Right renal pelvis (tissue), 4 donors: ENCODE data around the gene PEAK3. TPM values are rescaled to one million over a fixed set of nuclear protein-coding genes. Genes with fewer than 3 reads are reported as not detected.

Experiments
- DNase-seq, 4 donors: peaks; one replicate each; pipeline ENCODE4 v3.0.0-alpha.2; 2013; ENCODE audit warnings: low read depth in 4 of 4, low spot score in 3 of 4, missing footprints in 1 of 4
- polyA plus RNA-seq, 4 donors: library from polyadenylated mRNA; unstranded; fragments of 120-200 nt; gene quantifications; one replicate each; pipeline ENCODE4 v1.2.1, GENCODE V29; 2013; ENCODE audit not compliant: insufficient read length in 4 of 4

Gene PEAK3
- polyA plus RNA-seq, 4 donors = 0.06 to 0.08 (median 0.06) TPM; not detected in 1

DNA sequence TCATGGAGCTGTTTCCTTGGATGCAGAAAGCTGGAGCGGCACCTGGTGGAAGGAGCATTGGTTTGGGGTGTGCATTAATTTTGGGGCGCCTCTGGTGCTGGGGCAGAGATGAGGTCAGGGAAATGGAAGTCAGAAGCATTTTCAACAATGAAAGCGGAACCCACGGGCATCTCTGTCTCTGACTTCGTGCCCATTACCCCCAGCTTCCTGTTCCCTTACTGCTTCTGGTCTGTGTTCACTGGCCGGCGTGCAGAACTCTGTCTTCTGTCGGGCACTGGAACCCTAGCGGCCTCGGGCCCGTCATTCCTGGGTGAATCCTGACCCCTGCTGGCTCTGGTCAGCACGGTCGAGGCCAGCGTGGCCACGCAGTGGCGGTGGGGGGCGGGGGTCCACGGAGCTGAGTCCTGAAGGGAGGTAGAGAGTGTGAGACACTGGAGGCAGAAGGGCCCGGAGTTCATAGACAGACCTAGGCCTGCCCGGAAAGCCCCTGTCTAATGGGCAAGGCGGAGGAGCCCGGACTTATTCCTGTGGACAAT, 33.9 kb upstream of the PEAK3 start:
- DNase-seq = no peak

DNA sequence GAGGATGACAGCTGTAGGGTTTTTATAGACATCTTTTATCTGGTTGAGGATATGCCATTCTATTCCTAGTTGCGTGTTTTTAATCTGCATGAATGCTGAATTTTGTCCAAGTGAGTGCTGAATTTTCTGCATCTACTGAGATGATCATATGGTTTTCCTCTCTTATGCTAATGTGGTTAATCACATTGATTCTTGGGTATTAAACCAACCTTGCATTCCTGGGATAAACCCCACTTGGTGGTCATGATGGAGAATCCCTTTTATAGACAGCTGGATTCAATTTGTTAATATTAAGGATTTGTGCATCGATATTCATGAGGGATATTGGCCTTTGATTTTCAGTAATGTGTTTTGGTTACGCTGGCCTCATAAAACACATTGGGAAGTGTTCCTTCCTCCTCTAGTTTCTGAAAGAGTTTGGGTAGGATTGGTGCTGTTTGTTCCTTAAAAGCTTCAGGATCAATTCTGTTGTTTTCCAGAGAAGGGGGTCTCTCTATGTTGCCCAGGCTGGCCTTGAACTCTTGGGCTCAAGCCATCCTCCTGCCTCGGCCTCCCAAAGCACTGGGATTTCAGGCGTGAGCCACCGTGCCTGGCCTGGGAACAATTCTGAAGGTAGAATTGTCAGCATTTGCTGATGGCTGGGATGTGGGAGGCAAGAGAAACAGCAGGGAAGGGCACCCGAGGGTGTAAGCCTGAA, 33.3 kb upstream of the PEAK3 start:
- DNase-seq = no peak

DNA sequence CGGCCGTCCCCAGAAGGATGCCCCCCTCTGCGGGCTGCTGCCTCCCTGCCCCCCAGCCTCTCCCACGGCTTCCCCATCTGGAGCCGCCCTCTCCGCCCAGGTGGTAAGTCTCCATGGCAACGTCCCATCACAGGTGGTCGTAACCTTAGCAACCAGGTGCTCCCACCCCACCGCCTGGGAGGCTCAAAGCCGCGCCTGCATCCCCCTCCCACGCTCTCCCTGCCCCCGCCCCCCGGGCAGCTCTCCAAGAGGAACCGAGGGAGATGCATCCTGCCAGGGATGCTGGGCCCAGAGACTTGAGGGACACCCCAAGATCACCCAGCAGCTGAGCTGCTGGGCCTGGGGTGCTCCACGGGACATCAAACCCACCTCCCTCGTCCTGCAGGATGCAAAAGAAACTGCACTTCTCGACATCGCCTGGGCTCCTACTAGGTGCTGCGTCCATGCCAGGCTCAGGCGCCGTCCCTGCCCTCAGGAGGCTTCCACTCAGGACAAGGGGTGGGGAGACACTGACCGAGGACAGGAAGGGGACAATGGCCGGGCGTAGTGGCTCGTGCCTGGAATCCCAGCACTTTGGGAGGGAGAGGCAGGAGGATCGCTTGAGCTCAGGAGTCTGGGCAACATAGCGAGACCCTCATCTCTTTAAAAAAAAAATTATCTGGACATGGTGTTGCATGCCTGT, 31.0 kb upstream of the PEAK3 start:
- no peak for DNase-seq

DNA sequence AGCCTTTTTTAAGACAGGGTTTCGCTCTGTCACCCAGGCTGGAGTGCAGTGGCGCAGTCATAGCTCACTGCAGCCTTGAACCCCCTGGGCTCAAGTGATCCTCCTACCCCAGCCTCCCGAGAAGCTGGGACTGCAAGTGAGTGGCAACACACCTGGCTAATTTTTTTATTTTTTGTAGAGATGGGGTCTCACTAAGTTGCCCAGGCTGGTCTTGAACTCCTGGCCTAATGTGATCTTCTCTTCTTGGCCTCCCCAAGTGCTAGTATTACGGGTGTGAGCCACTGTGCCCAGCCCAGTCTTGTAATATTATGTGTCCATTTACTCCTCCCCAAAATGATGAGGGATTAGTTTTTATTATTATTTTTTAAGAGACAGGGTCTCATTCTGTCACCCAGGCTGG, 29.1 kb upstream of the PEAK3 start:
- DNase-seq = no peak

DNA sequence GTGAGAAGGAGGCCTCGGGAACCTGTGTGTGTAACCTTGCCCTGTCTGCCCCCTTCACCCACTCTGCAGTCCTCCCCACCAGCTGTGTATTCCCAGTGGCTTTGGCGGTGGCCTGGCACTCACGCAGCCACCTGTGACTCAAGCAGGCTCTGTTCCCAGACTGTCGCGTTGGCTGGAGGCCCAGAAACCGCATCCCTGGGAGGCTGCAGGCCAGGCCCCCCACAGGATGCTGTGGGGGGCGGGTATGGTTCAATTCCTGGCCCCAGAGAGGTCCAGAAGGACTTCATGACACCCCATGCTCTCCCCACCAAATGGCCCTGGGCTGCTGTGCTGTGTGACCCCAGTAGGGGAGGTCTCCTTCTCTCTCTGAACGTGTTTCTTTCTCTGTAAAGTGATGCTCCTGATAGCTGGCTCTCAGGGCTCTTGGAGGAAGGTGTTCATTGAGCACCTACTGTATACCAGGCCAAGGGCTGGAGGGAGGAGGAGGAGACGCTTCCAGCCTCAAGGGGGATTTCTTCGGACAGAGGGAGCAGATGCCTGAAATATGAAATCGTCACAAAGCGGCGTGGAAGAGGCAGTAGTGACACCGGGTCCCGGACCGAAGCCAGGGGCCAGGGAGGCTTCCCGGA, 27.9 kb upstream of the PEAK3 start:
- no peak for DNase-seq

DNA sequence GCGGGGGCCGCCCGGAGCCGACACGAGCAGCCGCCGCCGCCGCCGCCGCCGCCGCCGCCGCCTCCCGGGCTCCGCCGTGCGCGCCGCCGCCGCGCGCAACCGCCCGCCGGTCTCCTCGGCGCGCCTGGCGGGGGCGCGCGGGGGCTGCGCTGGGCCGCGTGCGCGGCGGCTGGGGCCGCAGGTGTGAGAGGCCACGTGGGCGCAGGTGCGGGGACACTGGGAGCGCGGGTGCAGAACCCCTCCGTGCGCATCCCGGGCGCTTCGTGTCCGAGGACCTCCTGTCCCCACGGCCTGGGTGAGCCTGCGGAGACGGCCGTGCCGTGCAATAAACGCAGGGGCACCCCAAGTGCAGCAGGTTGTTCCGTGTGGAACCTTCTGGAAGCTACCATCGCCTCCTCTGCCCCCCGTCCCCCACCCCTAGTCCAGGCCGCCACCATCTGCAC, 26.2 kb upstream of the PEAK3 start, which contains the start of gene LINGO3:
Gene LINGO3 (minus strand): TSS at position 41 of the 443 bp plus-strand sequence. CDS start 16,378 bp downstream, outside the sequence.
- no peak for DNase-seq

DNA sequence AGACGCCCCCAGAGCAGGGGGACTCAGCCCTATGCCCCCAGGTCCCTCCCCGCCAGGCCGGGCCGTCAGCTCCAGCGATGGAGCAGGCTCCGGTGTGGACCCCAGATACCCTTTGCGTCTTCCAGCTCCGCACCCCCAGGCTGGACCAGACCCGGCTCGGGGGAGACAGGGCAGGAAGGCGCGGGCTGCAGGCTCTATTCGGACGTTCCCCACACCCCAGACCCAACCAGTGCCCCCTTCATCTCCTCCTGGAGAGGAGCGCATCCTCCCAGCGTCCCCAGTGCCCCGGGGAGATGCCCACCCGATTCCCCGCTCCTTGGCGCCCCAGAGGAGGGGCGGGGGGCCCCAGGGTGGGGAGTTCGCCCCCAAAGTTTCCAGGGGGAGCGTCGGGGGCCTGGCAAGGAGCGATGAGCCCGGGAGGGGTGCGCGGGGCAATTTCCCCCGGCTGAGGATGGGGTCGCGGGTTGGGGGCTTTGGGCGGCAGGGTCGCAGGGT, 25.6 kb upstream of the PEAK3 start:
- no peak for DNase-seq

DNA sequence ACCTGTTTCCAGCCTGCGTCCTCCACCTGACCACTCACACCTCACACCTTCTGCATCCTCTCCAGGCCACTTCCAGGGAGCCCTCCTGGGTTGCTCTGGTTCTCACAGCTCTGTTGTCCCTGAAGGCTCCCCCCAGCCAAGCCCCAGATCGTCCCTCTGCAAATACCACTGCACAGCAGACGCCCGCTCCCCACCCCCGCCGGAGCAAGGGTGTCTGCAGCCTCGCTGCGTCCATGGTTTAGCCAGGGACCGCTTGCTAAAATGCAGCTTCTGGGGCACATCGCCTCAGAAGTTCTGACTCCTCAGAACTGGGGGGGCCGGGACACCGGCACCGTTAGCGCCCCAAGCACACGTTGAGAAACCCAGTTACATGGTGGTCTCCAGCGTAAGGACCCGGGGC, 25.0 kb upstream of the PEAK3 start:
- no peak for DNase-seq

DNA sequence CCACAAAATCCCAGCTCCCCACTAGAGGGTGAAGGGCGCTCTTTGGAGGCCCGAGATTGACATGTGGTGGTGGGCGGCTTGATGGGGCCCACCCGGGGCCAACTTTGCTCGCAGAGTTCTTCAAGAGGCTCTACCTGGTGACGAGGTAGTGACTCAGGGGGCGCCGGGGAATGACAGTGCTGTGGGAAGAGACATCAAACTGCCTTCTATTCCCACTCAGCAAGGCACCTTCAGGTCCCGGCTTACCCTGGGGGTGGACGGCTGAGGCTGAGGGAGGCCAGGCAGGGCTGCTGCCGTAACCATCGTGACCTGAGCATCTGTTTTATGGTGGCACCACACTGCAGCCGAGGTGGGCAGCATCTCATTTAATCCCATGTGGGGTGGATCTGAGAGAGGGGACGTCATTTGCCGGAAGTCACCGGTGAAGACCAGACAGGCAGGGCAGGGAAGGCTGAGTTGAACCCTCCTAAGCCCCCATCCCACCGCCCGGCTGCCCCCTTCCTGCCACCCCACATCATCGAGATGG, 24.4 kb upstream of the PEAK3 start:
- no peak for DNase-seq

DNA sequence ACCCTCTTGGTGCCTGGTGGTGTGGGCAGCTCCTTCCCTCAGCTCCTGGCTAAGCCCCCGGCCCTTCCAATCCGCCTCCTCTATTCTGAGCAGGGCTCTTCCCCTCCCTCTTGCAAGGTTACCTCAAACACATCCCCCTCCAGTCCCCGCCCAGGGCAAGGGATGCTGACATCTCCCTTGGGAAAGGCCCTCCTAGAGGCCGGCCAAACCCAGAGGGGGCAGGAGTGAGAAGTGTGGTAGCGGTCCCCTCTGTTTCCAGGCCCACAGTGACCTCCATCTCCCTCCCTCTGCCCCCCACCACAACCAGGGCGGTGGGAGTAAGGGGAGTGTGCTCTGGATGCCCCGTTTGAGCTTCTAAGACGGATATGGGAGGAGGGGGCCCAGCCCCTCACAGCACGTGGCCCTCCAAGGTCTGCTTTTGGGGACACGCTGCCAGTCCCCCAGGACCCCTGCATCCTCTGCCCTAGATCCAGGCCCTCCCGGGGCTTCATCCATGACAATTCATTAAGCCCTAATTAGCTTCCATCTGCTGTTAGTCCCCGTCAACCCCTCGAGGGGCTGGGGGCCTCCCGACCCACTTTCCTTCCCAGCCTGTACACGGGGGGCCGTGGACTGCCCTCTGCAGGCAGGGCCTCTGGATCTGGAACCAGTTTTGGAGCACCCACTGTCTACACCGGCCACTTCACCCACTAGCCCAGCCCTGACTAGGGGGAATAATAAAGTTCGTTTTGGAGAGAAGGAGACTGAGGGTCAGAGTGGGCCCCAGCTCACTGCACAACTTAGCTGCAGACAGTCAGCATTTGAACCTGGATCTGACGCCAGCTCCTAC, 23.7 kb upstream of the PEAK3 start:
- DNase-seq = no peak

DNA sequence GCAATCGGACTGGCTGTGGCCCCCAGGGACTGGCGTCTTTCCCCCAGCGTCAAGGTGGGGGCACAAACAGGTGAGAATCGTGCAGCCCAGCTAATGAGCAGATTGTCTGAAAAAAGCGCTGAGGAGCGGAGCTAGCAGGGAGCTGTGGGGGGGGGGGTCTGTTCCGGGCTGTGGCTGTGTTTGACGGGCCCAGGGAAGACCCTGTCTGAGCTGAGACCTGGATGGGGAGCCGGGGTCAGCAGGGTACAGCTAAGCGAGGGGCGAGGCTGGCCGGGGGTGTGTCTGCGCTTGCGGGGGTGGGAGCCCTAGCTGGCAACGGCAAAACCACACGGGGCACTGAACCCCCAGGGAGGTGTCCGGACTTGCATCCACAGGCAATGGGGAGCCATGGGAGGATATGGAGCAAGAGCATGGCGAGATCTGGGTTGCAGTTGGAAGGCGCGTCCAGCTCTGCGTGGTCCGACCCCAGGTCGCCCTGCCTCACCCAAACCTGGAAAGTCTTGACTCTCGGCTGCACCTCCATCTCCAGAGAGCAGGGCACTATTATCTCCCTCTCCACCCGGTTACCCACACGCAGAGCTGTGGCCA, 21.3 kb upstream of the PEAK3 start:
- no peak for DNase-seq

DNA sequence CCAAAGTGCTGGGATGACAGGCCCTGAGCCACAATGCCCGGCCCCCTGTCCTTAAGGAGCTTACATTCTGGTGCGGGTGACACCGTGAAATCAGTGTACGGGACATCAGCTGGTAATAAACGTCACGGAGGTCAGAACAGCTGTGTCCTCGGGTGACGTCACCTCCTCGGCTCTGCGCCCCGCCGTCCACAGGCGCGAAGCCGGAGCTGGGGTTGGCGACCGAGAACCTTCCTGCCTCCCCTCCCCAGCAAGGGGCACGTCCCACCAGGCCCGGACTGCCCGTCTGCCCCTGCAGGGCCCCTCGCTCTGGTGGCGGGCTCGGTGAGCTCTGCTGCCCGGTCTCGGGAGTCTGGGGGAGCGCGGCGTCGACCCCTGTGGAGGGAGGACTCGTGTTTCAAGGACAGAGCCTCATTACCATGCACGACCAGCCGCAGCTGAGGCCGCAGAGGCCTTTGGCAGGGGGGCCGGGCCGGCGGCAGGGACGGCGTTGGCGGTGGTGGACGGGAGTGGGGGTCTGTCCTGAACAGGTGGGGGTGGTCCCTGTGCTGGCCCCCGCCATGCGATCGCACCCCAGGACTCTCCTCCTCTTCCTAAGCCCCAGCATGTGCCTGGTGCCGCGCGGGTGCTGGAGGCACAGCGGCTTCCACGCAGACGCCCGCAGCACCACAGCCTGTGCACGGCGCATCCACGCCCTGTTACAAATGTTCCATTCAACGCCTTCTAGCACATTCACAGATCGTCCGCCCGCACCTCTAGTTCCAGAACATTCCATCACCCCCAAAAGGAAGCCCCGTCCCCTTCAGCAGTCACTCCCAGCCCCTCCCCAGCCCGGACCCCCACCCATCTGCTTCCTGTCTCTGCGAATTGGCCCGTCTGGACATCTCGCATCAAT, 20.6 kb upstream of the PEAK3 start:
- no peak for DNase-seq

DNA sequence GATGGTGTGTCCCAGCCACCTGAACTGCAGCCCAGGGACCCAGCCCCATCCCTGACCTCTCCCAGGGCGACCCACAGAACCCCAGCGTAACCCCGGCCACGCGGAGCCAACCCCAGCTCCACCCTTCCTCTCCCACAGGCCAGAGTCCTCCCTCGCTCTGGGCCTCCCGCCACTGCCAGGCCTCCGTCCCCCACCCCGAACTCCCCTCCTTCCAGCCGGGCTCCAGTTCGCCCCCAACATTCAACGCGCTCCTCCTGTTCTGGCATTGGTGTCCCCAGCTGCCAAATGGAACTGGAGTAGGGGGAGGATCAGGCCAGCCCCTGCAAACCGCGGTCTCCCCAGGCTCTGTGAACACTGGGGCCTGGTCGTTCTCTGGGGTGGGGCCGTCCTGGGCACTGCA, 18.6 kb upstream of the PEAK3 start:
- DNase-seq = no peak

DNA sequence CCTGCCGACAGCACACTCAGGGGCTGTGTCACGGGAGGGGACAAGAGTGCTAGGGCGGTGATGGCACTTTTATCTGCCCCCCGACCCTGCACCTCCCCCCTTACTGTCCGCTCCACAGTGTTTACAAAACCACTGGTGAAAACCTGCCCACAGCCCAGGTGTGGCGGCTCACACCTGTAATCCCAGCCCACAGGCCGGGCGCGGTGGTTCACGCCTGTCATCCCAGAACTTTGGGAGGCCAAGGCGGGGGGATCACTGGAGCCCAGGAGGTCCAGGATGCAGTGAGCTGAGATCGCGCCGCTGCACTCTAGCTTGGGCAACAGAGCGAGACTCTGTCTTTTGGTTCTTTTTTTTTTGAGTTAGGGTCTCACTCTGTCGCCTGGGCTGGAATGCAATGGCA, 14.2 kb upstream of the PEAK3 start:
- no peak for DNase-seq

DNA sequence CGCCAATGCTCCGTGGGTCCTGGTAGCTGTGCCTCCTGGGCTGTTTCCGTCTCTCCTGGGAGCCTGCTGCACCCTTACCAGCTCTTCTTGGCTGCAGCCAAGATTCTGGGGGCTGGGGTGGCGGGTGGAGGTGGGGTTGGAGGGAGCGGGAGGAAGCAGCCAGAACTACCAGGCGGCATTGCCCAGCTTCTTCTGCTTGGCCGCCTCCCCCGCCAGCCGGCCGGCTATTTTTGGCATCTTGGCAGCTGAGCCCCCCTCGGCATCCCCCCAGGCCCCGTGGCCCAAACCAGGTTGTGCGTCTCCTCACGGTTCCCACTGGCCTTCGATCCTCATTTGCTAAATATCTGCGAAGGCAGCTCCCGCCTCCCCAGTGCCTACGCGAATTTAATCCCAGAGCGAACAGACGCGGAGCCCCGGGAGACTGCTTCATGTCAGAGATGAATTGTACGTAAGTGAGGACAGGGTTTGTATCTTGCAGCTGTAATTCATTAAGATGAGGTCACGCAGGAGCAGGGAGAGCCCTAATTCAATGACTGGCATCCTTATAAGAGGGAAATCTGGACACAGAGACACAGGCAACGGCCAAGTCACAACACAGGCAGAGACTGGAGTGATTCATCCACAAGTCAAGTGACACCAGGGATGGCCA, 12.8 kb upstream of the PEAK3 start:
- no peak for DNase-seq

DNA sequence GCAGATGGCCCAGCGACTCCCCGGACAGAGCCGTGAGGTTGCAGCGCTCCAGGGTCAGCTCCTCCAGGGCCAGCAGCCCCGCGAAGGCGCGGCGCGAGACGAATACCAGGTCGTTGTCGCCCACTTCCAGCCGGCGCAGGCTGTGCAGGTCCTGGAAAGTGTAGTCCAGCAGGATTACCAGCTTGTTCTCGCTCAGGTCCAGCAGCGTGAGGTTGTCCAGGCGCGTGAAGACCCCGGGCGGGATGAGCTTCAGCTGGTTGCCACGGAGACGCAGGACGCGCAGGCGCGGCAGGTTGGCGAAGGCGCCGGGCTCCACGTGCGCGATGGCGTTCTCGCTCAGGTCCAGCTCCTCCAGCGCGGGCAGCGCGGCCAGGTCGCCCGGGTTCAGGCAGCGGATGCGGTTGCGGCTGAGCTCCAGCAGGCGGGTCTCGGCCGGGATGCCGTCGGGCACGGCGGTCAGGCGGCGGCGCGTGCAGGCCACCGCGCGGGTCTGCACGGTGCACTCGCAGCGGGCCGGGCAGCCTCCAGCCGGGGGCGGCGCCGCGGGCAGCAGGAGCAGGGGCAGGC, 9.3 kb upstream of the PEAK3 start:
- no peak for DNase-seq

DNA sequence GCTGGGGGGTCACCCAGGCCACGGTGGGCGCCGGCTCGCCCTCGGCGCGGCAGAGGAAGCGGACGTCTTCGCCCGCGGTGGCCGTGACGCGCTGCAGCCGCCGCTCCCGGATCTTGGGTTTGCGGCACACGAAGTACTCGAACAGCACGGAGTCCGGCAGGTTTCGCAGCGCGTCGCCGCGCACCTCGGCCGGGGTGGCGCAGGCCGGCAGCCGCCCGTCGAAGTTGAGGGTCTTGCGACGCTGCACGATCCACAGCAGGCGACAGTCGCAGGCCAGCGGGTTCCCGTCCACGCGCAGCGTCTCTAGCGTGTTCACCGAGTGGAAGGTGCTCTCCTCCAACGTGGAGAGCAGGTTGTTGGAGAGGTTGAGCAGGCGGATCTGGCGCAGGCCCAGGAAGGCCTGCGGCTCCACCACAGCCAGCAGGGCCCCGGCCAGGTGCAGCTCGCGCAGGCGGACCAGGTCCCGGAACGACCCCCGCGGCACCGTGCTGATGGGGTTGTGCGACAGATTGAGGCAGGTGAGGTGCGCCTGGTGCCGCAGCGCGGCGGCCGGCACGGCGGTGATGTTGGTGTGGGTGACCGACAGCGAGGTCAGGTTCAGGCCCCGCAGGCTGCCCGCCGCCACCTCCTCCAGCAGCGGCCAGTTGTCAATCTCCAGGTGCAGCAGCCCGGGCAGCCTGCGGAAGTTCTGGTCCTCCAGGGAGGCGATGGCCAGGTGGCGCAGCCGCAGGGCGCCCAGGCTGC, 8.6 kb upstream of the PEAK3 start:
- no peak for DNase-seq
